Fibroblast of gingiva (primary cell): Measurements from ENCODE around the gene KREMEN1.
A peak's percentile ranks its signal among the peaks of the same experiment; 100 is the strongest.

ENCODE experiments used
- DNase-seq: peaks from one replicate; pipeline ENCODE4 v3.0.0-alpha.2; 2011; ENCODE audit warnings: low read depth

The KREMEN1 gene

GRCh38 chr22:29152045-29152953 is 79.5 kb downstream of the KREMEN1 start:
- DNase-seq: no peak

GRCh38 chr22:29152954-29153719 is 80.3 kb downstream of the KREMEN1 start:
- DNase-seq: no peak

GRCh38 chr22:29154364-29155048 is 81.7 kb downstream of the KREMEN1 start:
- DNase-seq: peak; percentile 41

- DNase-seq: no peak
Measured at GRCh38 chr22:29155966-29156365, 83.1 kb downstream of the KREMEN1 start.

GRCh38 chr22:29156507-29156906 is 83.7 kb downstream of the KREMEN1 start:
- DNase-seq: no peak

GRCh38 chr22:29157759-29158535 is 85.1 kb downstream of the KREMEN1 start:
- no peak for DNase-seq

GRCh38 chr22:29158546-29158945 is 85.7 kb downstream of the KREMEN1 start:
- no peak for DNase-seq

GRCh38 chr22:29163808-29164207 is 91.0 kb downstream of the KREMEN1 start:
- no peak for DNase-seq

GRCh38 chr22:29165321-29166060 is 92.7 kb downstream of the KREMEN1 start:
- no peak for DNase-seq

- no peak for DNase-seq
Measured at GRCh38 chr22:29166180-29166579, 93.3 kb downstream of the KREMEN1 start.

GRCh38 chr22:29167032-29167911 is 94.4 kb downstream of the KREMEN1 start:
- no peak for DNase-seq

GRCh38 chr22:29171721-29172120 is 98.9 kb downstream of the KREMEN1 start:
- DNase-seq: no peak

GRCh38 chr22:29172216-29172615 is 99.4 kb downstream of the KREMEN1 start:
- no peak for DNase-seq

- no peak for DNase-seq
Measured at GRCh38 chr22:29175312-29175835, 102.5 kb downstream of the KREMEN1 start.

GRCh38 chr22:29183971-29184848 is 111.4 kb downstream of the KREMEN1 start:
- no peak for DNase-seq

GRCh38 chr22:29184849-29185490 is 112.1 kb downstream of the KREMEN1 start:
- no peak for DNase-seq

GRCh38 chr22:29186302-29186701 is 113.5 kb downstream of the KREMEN1 start:
- no peak for DNase-seq

GRCh38 chr22:29187831-29188230 is 115.0 kb downstream of the KREMEN1 start:
- DNase-seq: peak; percentile 21
